HEK293T (cell line): ENCODE results near the gene ZNF536.

ENCODE experiments used
- ARNT ChIP-seq: fragments of 450-650 bp; IDR thresholded peaks from 2 replicates; pipeline ENCODE4 v1.6.1; 2017; ENCODE audit warnings: mild to moderate bottlenecking
- BHLHE40 ChIP-seq: fragments of 450-650 bp; IDR thresholded peaks from 2 replicates; pipeline ENCODE4 v1.6.1; 2016; ENCODE audit warnings: mild to moderate bottlenecking, moderate library complexity, borderline replicate concordance
- ELF4 ChIP-seq: fragments of 450-650 bp; IDR thresholded peaks from 2 replicates; pipeline ENCODE4 v1.6.1; 2017; ENCODE audit warnings: antibody characterized with exemption
- FOXA1 ChIP-seq: fragments of 450-650 bp; IDR thresholded peaks from 2 replicates; pipeline ENCODE4 v1.6.1; 2016; ENCODE audit warnings: mild to moderate bottlenecking
- FOXK2 ChIP-seq: fragments of 450-650 bp; IDR thresholded peaks from 2 replicates; pipeline ENCODE4 v1.6.1; 2016; ENCODE audit warnings: mild to moderate bottlenecking
- FOXM1 ChIP-seq: fragments of 450-650 bp; IDR thresholded peaks from 2 replicates; pipeline ENCODE4 v1.6.1; 2017; ENCODE audit warnings: mild to moderate bottlenecking, borderline replicate concordance
- LEF1 ChIP-seq: fragments of 450-650 bp; IDR thresholded peaks from 2 replicates; pipeline ENCODE4 v1.6.1; 2017; ENCODE audit warnings: mild to moderate bottlenecking, borderline replicate concordance
- PKNOX1 ChIP-seq: fragments of 450-650 bp; IDR thresholded peaks from 2 replicates; pipeline ENCODE4 v1.6.1; 2016
- SP1 ChIP-seq: fragments of 450-650 bp; IDR thresholded peaks from 2 replicates; pipeline ENCODE4 v1.6.1; 2017
- TARDBP ChIP-seq: fragments of 450-650 bp; IDR thresholded peaks from 2 replicates; pipeline ENCODE4 v1.6.1; 2016
- ZNF384 ChIP-seq: fragments of 450-650 bp; IDR thresholded peaks from 2 replicates; pipeline ENCODE4 v1.6.1; 2016

GRCh38 chr19:30419568-30420180 lies 47.5 kb downstream of the ZNF536 start:
- TF ChIP-seq ARNT (no peak), LEF1 (no peak), BHLHE40 (no peak), FOXA1 (no peak), SP1 (no peak), ZNF384 (no peak), PKNOX1 (no peak), ELF4 (no peak), FOXK2 (no peak), FOXM1 (no peak), TARDBP (no peak)
